ENCODE results near the gene CDK13.

DNA sequence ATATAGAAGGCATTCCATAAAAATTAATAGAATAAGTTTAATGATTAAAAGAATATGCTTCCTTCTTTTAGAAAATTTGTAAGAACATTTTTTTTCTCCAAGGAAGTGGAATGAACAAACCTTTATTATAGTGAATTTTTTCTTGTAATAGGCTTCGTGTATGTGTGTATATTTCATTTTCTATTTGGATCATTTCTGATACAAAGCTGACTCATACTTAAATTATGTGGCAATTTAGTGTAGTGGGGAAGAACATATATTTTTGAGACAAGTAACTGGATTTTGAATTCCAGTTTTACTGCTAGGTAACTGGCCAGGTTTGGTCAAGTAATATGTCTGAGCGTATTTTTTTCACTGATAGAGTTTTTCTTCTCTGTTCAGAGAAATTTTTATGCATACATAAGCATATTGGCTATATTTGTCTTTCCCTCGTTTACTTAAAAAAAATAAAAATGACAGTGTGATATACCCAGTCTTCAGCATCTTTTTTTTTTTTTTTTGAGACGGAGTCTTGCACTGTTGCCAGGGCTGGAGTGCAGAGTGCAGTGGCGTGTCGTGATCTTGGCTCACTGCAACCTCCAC is 50.8 kb downstream of the CDK13 start:
- no peak for TF ChIP-seq POLR2A (IDR thresholded peaks at IDR 0.05; ENCODE audit: low read length)
- TF ChIP-seq GATA1 (IDR thresholded peaks at IDR 0.05; ENCODE audit: low read depth, low read length), result no peak
